Neural progenitor cell (in vitro differentiated cells): ENCODE data around the gene KLHL29. TPM values are rescaled to one million over a fixed set of nuclear protein-coding genes. Genes with fewer than 3 reads are reported as not detected.

ENCODE experiments used
- DNase-seq: peaks from one replicate; pipeline ENCODE4 v3.0.0-alpha.2; 2016; ENCODE audit warnings: low spot score
- H2AFZ ChIP-seq: fragments of 200-600 bp; sonication (generic); replicated peaks from 2 replicates; pipeline ENCODE4 v1.6.1; 2016; ENCODE audit warnings: antibody characterized with exemption
- H3F3A ChIP-seq: fragments of 200-600 bp; sonication (generic); 2 replicates; pipeline ENCODE4 v1.6.1; 2016; ENCODE audit warnings: antibody characterized with exemption, low read depth
- H3K27ac ChIP-seq: fragments of 200-600 bp; sonication (generic); 2 replicates; pipeline ENCODE4 v1.5.1; 2016; ENCODE audit warnings: mild to moderate bottlenecking
- H3K27me3 ChIP-seq: fragments of 200-600 bp; sonication (generic); 2 replicates; pipeline ENCODE4 v1.6.1; 2016; ENCODE audit warnings: mild to moderate bottlenecking, moderate library complexity
- H3K36me3 ChIP-seq: fragments of 200-600 bp; sonication (generic); 2 replicates; pipeline ENCODE4 v1.5.1; 2016
- H3K4me1 ChIP-seq: fragments of 200-600 bp; sonication (generic); 2 replicates; pipeline ENCODE4 v1.6.1; 2016; ENCODE audit warnings: mixed run types
- H3K4me2 ChIP-seq: fragments of 200-600 bp; sonication (generic); 2 replicates; pipeline ENCODE4 v1.6.1; 2016
- H3K4me3 ChIP-seq: fragments of 200-600 bp; sonication (generic); 2 replicates; pipeline ENCODE4 v1.5.1; 2016
- H3K79me2 ChIP-seq: fragments of 200-600 bp; sonication (generic); 2 replicates; pipeline ENCODE4 v1.6.1; 2016; ENCODE audit warnings: low read depth
- H3K9ac ChIP-seq: fragments of 200-600 bp; sonication (generic); 2 replicates; pipeline ENCODE4 v1.6.1; 2016
- H3K9me3 ChIP-seq: fragments of 200-600 bp; sonication (generic); 2 replicates; pipeline ENCODE4 v1.5.1; 2016; ENCODE audit warnings: low read depth
- H4K20me1 ChIP-seq: fragments of 200-600 bp; sonication (generic); 2 replicates; pipeline ENCODE4 v1.6.1; 2016; ENCODE audit warnings: low read depth
- H3K27ac Mint-ChIP-seq: 3 replicates; pipeline ENCODE4 v1.8.0; 2021; ENCODE audit warnings: mixed read lengths
- H3K27me3 Mint-ChIP-seq: 2 replicates; pipeline ENCODE4 v1.8.0; 2022; ENCODE audit warnings: low read depth, mild to moderate bottlenecking, inconsistent platforms, moderate library complexity, mixed read lengths; ENCODE audit not compliant: insufficient read depth
- H3K36me3 Mint-ChIP-seq: 3 replicates; pipeline ENCODE4 v1.8.0; 2021; ENCODE audit warnings: mixed read lengths
- H3K4me1 Mint-ChIP-seq: 3 replicates; pipeline ENCODE4 v1.8.0; 2021; ENCODE audit warnings: mixed read lengths
- H3K4me3 Mint-ChIP-seq: 3 replicates; pipeline ENCODE4 v1.8.0; 2021; ENCODE audit warnings: mild to moderate bottlenecking, moderate library complexity, mixed read lengths
- H3K9me3 Mint-ChIP-seq: 3 replicates; pipeline ENCODE4 v1.8.0; 2020; ENCODE audit warnings: mixed read lengths
- EZH2 ChIP-seq: fragments of 200-600 bp; sonication (generic); IDR thresholded peaks from 2 replicates; pipeline ENCODE4 v1.6.1; 2017; ENCODE audit warnings: antibody characterized with exemption, mild to moderate bottlenecking, moderate library complexity
- EZH2phosphoT487 ChIP-seq: fragments of 200-600 bp; sonication (generic); IDR thresholded peaks from 2 replicates; pipeline ENCODE4 v1.6.1; 2017; ENCODE audit warnings: antibody characterized with exemption
- total RNA-seq: library from RNA; depleted of rRNA; stranded (reverse); fragments of >200 nt; gene quantifications from 2 replicates; pipeline ENCODE4 v1.2.3, GENCODE V29; 2015; ENCODE audit warnings: low replicate concordance
- TF ChIP-seq, protein P1 (sequence below): fragments of 200-600 bp; sonication (generic); IDR thresholded peaks from 2 replicates; pipeline ENCODE4 v1.5.1; 2017; ENCODE audit warnings: antibody characterized with exemption, mild to moderate bottlenecking

Gene KLHL29
- total RNA-seq, 1 donor from 2014 or later, result 1.6 TPM

DNA sequence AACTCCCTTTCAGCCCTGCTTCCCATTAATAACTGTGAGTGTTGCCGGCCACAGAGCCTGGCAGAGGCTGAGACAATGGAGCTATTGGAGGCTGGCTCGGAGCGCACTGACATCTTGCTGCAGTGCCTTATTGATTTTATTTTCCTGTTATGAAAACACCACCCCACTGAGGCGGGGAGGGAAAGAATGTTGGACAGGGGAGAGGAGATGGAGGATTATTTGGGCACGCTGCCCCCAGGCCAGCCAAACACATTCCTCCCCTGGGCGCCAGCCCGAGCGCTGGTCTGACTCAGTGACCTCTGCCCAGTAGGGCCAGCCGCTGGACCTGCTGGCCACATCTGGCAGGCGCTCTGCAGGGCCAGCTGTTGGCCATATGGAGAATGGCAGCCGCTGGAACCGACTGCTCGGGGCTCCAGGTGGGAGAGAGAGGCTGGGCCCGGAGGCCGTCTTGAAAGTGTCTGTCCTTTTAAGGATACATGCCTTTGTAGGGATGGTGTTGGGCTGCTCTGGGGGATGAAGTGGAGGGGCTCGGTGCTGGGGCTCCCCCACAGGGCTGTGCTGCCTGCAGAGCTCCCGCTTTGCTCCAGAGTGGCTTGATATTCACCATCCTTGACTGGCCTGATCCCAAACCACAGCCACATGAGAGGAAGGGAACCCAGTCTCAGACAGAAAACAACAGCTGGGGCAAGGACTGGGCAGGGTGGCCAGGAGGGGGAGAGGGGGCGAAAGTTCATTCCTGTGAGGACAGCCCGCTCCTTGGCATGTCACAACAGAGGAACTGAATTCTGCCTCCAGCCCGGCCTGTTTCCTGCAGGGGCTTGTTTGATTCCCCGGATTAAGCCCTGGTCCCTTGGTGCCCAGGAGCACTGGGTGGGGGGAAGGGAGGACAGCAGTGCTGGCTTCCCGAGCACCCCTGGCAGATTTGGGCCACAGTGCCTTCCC is 179.0 kb downstream of the KLHL29 start:
- no peaks in the 10 kb centered on the region for H3F3A ChIP-seq
- H3K27ac ChIP-seq, result no peak overlapping the region
- H3K9ac ChIP-seq, result no peak overlapping the region
- no peak overlapping the region for H3K4me3 ChIP-seq
- H3K9me3 ChIP-seq, result no peaks in the 10 kb centered on the region
- peak; percentile 67 for DNase-seq
- peaks cover 8% of the 10 kb centered on the region for H3K4me1 ChIP-seq
- TF ChIP-seq EZH2, result no peak
- TF ChIP-seq EZH2phosphoT487, result no peak
- TF ChIP-seq, protein P1, sequence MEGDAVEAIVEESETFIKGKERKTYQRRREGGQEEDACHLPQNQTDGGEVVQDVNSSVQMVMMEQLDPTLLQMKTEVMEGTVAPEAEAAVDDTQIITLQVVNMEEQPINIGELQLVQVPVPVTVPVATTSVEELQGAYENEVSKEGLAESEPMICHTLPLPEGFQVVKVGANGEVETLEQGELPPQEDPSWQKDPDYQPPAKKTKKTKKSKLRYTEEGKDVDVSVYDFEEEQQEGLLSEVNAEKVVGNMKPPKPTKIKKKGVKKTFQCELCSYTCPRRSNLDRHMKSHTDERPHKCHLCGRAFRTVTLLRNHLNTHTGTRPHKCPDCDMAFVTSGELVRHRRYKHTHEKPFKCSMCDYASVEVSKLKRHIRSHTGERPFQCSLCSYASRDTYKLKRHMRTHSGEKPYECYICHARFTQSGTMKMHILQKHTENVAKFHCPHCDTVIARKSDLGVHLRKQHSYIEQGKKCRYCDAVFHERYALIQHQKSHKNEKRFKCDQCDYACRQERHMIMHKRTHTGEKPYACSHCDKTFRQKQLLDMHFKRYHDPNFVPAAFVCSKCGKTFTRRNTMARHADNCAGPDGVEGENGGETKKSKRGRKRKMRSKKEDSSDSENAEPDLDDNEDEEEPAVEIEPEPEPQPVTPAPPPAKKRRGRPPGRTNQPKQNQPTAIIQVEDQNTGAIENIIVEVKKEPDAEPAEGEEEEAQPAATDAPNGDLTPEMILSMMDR, result peak; percentile 26
- H2AFZ ChIP-seq, result no peak overlapping the region
- no peak overlapping the region for H3K4me2 ChIP-seq
- Mint-ChIP-seq H3K9me3 (no peaks in the 10 kb centered on the region), H3K4me1 (peaks cover 50% of the 10 kb centered on the region), H3K27me3 (peaks cover 7% of the 10 kb centered on the region), H3K4me3 (no peak overlapping the region), H3K36me3 (peaks cover 2% of the 10 kb centered on the region), H3K27ac (peak overlapping the region; percentile 93)
- H4K20me1 ChIP-seq, result no peaks in the 10 kb centered on the region
- H3K36me3 ChIP-seq, result no peaks in the 10 kb centered on the region
- no peaks in the 10 kb centered on the region for H3K79me2 ChIP-seq
- H3K27me3 ChIP-seq, result no peaks in the 10 kb centered on the region

DNA sequence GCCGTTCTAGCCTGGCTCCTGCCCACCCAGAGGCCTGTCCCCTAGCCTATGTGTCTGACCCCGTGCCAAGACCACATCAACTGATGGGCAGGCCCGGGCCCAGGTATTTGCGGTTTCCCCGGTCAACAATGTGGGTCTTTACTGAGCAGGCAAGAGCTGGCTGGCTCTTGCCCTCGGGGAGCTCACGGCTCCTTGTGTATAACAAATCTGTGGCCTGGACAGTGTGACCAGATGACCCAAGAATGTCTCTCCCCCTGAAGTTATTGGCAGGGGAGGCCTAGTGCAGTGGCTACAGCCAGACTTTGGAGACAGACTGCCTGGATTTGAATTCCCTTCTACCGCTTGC is 179.6 kb downstream of the KLHL29 start:
- H3K36me3 ChIP-seq, result no peaks in the 10 kb centered on the region
- H2AFZ ChIP-seq, result no peak overlapping the region
- Mint-ChIP-seq H3K36me3 (peaks cover 2% of the 10 kb centered on the region), H3K27ac (peak overlapping the region; percentile 76), H3K9me3 (no peaks in the 10 kb centered on the region), H3K4me1 (peaks cover 52% of the 10 kb centered on the region), H3K27me3 (peaks cover 7% of the 10 kb centered on the region), H3K4me3 (no peak overlapping the region)
- TF ChIP-seq, protein P1, result no peak
- no peak for DNase-seq
- no peak overlapping the region for H3K4me2 ChIP-seq
- no peaks in the 10 kb centered on the region for H3K27me3 ChIP-seq
- peaks cover 8% of the 10 kb centered on the region for H3K4me1 ChIP-seq
- H4K20me1 ChIP-seq, result no peaks in the 10 kb centered on the region
- no peak overlapping the region for H3K27ac ChIP-seq
- no peaks in the 10 kb centered on the region for H3K79me2 ChIP-seq
- no peak overlapping the region for H3K4me3 ChIP-seq
- no peaks in the 10 kb centered on the region for H3K9me3 ChIP-seq
- no peak overlapping the region for H3K9ac ChIP-seq
- no peaks in the 10 kb centered on the region for H3F3A ChIP-seq

DNA sequence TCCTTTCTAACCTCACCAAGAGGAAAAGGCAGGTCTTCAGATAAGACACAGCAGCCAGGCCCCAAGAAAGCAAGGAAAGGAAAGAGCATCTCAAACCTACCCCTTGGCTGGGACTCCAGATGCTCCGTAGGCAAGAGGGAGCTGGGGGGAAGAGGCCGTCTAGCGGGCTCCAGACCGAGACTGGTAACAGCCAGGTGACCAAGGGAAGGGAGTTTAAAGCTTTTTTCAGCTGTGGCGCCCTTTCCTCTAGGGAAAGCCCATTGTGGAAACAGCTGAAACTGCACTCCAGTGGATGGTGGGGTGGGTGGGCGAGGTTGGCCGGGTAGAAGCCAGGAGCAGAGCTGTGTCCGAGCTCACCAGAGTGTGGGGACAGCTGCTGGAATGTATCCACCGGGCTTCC is 180.4 kb downstream of the KLHL29 start:
- no peak overlapping the region for H3K4me2 ChIP-seq
- no peak overlapping the region for H3K4me3 ChIP-seq
- no peaks in the 10 kb centered on the region for H3K36me3 ChIP-seq
- Mint-ChIP-seq H3K27me3 (peaks cover 7% of the 10 kb centered on the region), H3K36me3 (peaks cover 2% of the 10 kb centered on the region), H3K4me3 (no peak overlapping the region), H3K9me3 (no peaks in the 10 kb centered on the region), H3K27ac (peak overlapping the region; percentile 76), H3K4me1 (peaks cover 57% of the 10 kb centered on the region)
- no peak overlapping the region for H2AFZ ChIP-seq
- no peak for DNase-seq
- H3K4me1 ChIP-seq, result peaks cover 8% of the 10 kb centered on the region
- H3K9ac ChIP-seq, result no peak overlapping the region
- no peak overlapping the region for H3K27ac ChIP-seq
- TF ChIP-seq, protein P1, result no peak
- TF ChIP-seq EZH2 (no peak), EZH2phosphoT487 (no peak)
- H4K20me1 ChIP-seq, result no peaks in the 10 kb centered on the region
- no peaks in the 10 kb centered on the region for H3K9me3 ChIP-seq
- H3K79me2 ChIP-seq, result no peaks in the 10 kb centered on the region
- no peaks in the 10 kb centered on the region for H3K27me3 ChIP-seq
- no peaks in the 10 kb centered on the region for H3F3A ChIP-seq
